Left ventricle myocardium inferior (tissue), 1 donor: ENCODE data around the gene BRD7. TPM values are rescaled to one million over a fixed set of nuclear protein-coding genes. Genes with fewer than 3 reads are reported as not detected.

Experiments used
- DNase-seq: peaks from one replicate; pipeline ENCODE4 v3.0.0-alpha.2; 2020
- H3K27ac ChIP-seq: fragments of 200-600 bp; replicated peaks from 2 replicates; pipeline ENCODE4 v1.8.0; 2021
- H3K27me3 ChIP-seq: fragments of 200-600 bp; 2 replicates; pipeline ENCODE4 v1.8.0; 2021; ENCODE audit warnings: low read depth
- H3K36me3 ChIP-seq: fragments of 200-600 bp; 2 replicates; pipeline ENCODE4 v1.8.0; 2021
- H3K4me1 ChIP-seq: fragments of 200-600 bp; 2 replicates; pipeline ENCODE4 v1.8.0; 2021
- H3K4me3 ChIP-seq: fragments of 200-600 bp; 2 replicates; pipeline ENCODE4 v1.8.0; 2021; ENCODE audit warnings: mild to moderate bottlenecking, moderate library complexity
- H3K9me3 ChIP-seq: fragments of 200-600 bp; replicated peaks from 2 replicates; pipeline ENCODE4 v1.8.0; 2021
- CTCF ChIP-seq: fragments of 200-600 bp; IDR thresholded peaks from 2 replicates; pipeline ENCODE4 v1.8.0; 2021; ENCODE audit warnings: antibody characterized with exemption, mild to moderate bottlenecking, borderline replicate concordance
- intact Hi-C: fragments of 100-400 bp; cut with micrococcal nuclease; formaldehyde crosslinking; loops from one replicate; pipeline ENCODE4 v1.11.0; 2022
- total RNA-seq: library from RNA; stranded (reverse); fragmentation: NEBNext Ultra II Directional; extraction: Animal tissue kit (Norgen Biotek cat#: 25700); gene quantifications from one replicate; pipeline ENCODE4 v1.2.1, GENCODE V29; 2021
- donor health status: DM: no; HTN: yes; CAD: no; lungs with severe emphysema.

BRD7 gene
- total RNA-seq, 1 donor from 2014 or later: 52.3 TPM

- no peaks in the 10 kb centered on the region for H3K36me3 ChIP-seq
- intact Hi-C loops: no loop called here
- no peaks in the 10 kb centered on the region for H3K27me3 ChIP-seq
- no peaks in the 10 kb centered on the region for H3K9me3 ChIP-seq
- no peak for DNase-seq
- H3K27ac ChIP-seq: no peak overlapping the region
- H3K4me1 ChIP-seq: peaks cover 10% of the 10 kb centered on the region
- TF ChIP-seq CTCF: no peak
- H3K4me3 ChIP-seq: no peak overlapping the region
Observed at GRCh38 chr16:50294955-50295354, 73.8 kb downstream of the BRD7 start.

- H3K27me3 ChIP-seq: no peaks in the 10 kb centered on the region
- H3K27ac ChIP-seq: no peak overlapping the region
- peak; percentile 7 for DNase-seq
- no peak overlapping the region for H3K4me3 ChIP-seq
- intact Hi-C loops: no loop called here
- no peak for TF ChIP-seq CTCF
- no peaks in the 10 kb centered on the region for H3K9me3 ChIP-seq
- H3K36me3 ChIP-seq: no peaks in the 10 kb centered on the region
- peaks cover 10% of the 10 kb centered on the region for H3K4me1 ChIP-seq
Observed at GRCh38 chr16:50293994-50294855, 74.6 kb downstream of the BRD7 start.

GRCh38 chr16:50293041-50293783 lies 75.6 kb downstream of the BRD7 start:
- no peaks in the 10 kb centered on the region for H3K27me3 ChIP-seq
- DNase-seq: no peak
- no peak overlapping the region for H3K4me3 ChIP-seq
- no peaks in the 10 kb centered on the region for H3K9me3 ChIP-seq
- no peak overlapping the region for H3K27ac ChIP-seq
- H3K4me1 ChIP-seq: peaks cover 10% of the 10 kb centered on the region
- intact Hi-C loops: no loop called here
- no peak for TF ChIP-seq CTCF
- H3K36me3 ChIP-seq: no peaks in the 10 kb centered on the region

GRCh38 chr16:50292566-50292948 lies 76.2 kb downstream of the BRD7 start:
- Histone ChIP-seq H3K36me3 (no peaks in the 10 kb centered on the region), H3K9me3 (no peaks in the 10 kb centered on the region), H3K4me1 (peaks cover 6% of the 10 kb centered on the region), H3K4me3 (no peak overlapping the region), H3K27me3 (no peaks in the 10 kb centered on the region), H3K27ac (no peak overlapping the region)
- no peak for DNase-seq
- intact Hi-C loops: no loop called here
- TF ChIP-seq CTCF: no peak

GRCh38 chr16:50291719-50292565 lies 76.8 kb downstream of the BRD7 start:
- Histone ChIP-seq H3K4me3 (no peak overlapping the region), H3K27me3 (no peaks in the 10 kb centered on the region), H3K9me3 (peaks cover 2% of the 10 kb centered on the region), H3K4me1 (no peaks in the 10 kb centered on the region), H3K27ac (no peak overlapping the region), H3K36me3 (no peaks in the 10 kb centered on the region)
- no peak for DNase-seq
- no peak for TF ChIP-seq CTCF
- intact Hi-C loops: no loop called here
